ENCODE data around the gene APOBEC3A. TPM values are rescaled to one million over a fixed set of nuclear protein-coding genes. Genes with fewer than 3 reads are reported as not detected.

APOBEC3A gene
- total RNA-seq, 1 donor = not detected

- TF ChIP-seq, protein P1, sequence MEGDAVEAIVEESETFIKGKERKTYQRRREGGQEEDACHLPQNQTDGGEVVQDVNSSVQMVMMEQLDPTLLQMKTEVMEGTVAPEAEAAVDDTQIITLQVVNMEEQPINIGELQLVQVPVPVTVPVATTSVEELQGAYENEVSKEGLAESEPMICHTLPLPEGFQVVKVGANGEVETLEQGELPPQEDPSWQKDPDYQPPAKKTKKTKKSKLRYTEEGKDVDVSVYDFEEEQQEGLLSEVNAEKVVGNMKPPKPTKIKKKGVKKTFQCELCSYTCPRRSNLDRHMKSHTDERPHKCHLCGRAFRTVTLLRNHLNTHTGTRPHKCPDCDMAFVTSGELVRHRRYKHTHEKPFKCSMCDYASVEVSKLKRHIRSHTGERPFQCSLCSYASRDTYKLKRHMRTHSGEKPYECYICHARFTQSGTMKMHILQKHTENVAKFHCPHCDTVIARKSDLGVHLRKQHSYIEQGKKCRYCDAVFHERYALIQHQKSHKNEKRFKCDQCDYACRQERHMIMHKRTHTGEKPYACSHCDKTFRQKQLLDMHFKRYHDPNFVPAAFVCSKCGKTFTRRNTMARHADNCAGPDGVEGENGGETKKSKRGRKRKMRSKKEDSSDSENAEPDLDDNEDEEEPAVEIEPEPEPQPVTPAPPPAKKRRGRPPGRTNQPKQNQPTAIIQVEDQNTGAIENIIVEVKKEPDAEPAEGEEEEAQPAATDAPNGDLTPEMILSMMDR (IDR thresholded peaks at IDR 0.05; ENCODE audit: insufficient read depth, low read length) = no peak
- H3K4me3 ChIP-seq (ENCODE audit: low read depth, low read length) = no peak overlapping the region
- no peak for DNase-seq (ENCODE audit: low read depth)
These were observed 4.3 kb upstream of the APOBEC3A start for GRCh38 chr22:38953091-38953490.

DNA sequence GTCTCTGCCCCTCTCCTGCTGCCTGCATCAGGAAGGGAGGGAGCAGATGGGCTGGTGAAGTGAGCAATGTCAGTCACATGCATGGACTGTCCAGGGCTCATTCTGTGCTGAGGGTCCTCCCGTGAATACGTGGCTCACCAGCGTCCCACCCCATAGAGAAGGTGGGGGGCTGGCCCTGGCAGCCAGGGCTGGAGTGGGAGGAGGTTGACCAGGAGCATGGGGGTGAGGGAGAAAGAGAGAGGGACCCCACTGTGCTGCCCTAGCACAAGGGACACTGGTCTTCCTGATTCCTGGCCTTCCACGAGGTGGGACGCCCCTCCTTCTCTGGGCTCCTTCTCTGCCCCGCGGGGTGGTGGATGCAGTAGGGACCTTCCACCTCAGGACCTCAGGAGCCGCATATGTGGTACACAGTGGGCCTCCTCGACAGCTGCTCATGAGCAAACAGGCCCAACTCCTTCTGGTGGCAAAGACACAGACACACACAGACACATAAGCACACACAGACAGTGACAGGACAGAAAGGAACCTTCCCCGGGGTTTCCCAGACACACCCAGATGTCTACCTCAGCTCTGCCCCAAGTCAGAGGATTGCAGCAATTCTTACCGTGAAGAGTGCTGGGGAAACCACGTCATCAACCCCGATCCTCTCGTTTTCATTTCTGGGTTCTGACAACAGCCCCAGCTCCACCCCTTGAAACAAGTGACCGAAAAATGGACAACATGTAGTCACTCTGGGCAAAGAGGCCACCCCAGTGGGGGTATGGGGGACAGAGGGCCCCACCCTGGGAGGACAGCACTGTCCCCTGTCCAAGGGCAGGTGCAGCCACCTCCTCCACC, 3.6 kb upstream of the APOBEC3A start:
- DNase-seq (ENCODE audit: low read depth) = no peak
- H3K4me3 ChIP-seq (ENCODE audit: low read depth, low read length) = no peak overlapping the region
- TF ChIP-seq, protein P1 (IDR thresholded peaks at IDR 0.05; ENCODE audit: insufficient read depth, low read length) = no peak

GRCh38 chr22:38954414-38955043, 2.9 kb upstream of the APOBEC3A start:
- TF ChIP-seq, protein P1 (IDR thresholded peaks at IDR 0.05; ENCODE audit: insufficient read depth, low read length) = no peak
- H3K4me3 ChIP-seq (ENCODE audit: low read depth, low read length) = no peak overlapping the region
- DNase-seq (ENCODE audit: low read depth) = no peak

GRCh38 chr22:38955250-38955905, 2.0 kb upstream of the APOBEC3A start:
- TF ChIP-seq, protein P1 (IDR thresholded peaks at IDR 0.05; ENCODE audit: insufficient read depth, low read length) = no peak
- DNase-seq (ENCODE audit: low read depth) = no peak
- H3K4me3 ChIP-seq (ENCODE audit: low read depth, low read length) = no peak overlapping the region

DNA sequence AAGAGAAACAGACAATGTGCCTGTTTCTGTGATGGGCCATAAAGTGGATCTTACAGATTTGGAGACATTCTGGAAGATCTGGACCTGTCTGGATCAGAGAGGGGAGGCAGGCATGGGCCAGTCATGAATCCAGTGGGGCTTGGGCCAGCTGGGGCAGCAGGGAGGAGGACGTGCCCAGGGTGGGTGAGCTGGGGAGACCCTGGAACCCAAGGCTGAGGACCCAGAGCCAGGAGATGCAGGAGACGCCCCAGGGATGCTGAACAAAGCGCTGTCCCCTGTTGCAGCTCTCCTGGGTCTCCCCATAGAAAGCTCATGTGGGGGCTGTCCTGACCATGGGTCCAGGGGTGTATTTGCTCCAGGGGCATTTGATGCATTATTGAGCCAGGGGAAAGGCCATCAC, 1.5 kb upstream of the APOBEC3A start:
- TF ChIP-seq, protein P1 (IDR thresholded peaks at IDR 0.05; ENCODE audit: insufficient read depth, low read length) = no peak
- no peak overlapping the region for H3K4me3 ChIP-seq (ENCODE audit: low read depth, low read length)
- no peak for DNase-seq (ENCODE audit: low read depth)

- DNase-seq (ENCODE audit: low read depth) = no peak
- H3K4me3 ChIP-seq (ENCODE audit: low read depth, low read length) = no peak overlapping the region
- TF ChIP-seq, protein P1 (IDR thresholded peaks at IDR 0.05; ENCODE audit: insufficient read depth, low read length) = no peak
These were observed 858 bp upstream of the APOBEC3A start for GRCh38 chr22:38956551-38956950.
